GM19035 (cell line): Measurements from ENCODE around the gene RDH16.

ENCODE experiments used
- ATAC-seq: cut with Tn5 transposase; IDR thresholded peaks from one replicate; pipeline ENCODE4 v1.9.1; 2021; ENCODE audit not compliant: unreplicated experiment

RDH16 gene, protein sequence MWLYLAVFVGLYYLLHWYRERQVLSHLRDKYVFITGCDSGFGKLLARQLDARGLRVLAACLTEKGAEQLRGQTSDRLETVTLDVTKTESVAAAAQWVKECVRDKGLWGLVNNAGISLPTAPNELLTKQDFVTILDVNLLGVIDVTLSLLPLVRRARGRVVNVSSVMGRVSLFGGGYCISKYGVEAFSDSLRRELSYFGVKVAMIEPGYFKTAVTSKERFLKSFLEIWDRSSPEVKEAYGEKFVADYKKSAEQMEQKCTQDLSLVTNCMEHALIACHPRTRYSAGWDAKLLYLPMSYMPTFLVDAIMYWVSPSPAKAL

GRCh38 chr12:56957229-56958052, at the start of gene RDH16:
Gene RDH16 (minus strand): TSS chr12:56957608. CDS start chr12:56957462, 146 bp downstream.
- ATAC-seq, result no peak

DNA sequence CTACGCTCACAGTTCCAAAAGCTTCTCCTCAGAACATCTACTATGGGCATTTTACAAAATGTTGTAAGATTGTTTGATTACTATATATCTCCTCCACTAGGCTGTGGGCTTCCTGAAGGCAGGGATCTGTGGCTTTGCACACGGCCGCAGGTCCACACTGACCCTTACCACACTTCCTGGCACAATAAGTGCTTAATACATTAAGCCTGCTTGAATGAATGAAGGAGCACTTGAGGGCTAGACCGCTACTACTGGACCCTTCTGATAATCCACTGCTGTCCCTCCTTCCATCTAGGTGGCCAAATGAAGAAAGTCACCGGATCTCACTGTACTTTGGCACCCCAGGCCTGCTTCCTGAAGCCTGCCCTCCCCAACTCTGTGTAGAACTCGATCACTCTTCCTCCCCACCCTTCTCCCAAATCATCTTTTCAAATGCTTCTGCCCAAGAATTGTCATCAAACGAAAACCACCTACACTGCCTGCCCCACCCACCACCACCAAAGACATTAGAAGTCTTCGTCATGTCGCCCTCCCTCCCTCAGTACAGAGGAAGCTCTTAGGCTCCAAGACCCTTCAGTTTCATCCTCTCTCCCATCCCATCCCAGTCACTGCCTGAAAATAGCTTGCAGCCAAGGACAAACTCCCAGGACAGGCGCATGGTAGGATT, 49.5 kb upstream of the RDH16 start:
- ATAC-seq, result no peak

GRCh38 chr12:57005980-57006808, 48.8 kb upstream of the RDH16 start, which contains the start of gene ZBTB39:
Gene ZBTB39 (minus strand): TSS chr12:57006546. CDS start chr12:57004917, 1,629 bp downstream.
- ATAC-seq, result peak; percentile 72

- no peak for ATAC-seq
Measured at GRCh38 chr12:57004651-57005050, 47.2 kb upstream of the RDH16 start.

DNA sequence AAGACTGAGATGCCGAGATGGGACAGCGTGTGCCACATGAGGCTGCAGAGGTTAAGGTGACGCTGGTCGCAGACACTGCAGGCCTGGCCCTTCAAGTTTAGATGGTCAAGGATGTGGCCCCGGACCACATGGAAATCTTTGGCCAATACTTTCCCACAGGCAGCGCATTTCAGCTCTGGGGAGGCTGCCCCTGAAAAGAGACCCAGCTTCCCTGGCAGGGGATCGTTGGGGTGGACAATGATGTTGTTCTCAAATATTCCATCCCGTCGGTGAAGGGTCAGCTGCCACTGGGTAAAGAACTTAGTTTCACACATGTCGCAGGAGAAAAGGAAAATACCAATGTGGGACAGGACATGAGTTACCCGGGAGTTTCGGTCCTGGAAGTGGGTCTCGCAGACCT, 46.0 kb upstream of the RDH16 start:
- no peak for ATAC-seq

GRCh38 chr12:57001448-57001906, 44.1 kb upstream of the RDH16 start:
- no peak for ATAC-seq

- ATAC-seq, result no peak
Measured at GRCh38 chr12:57000393-57000792, 43.0 kb upstream of the RDH16 start.

DNA sequence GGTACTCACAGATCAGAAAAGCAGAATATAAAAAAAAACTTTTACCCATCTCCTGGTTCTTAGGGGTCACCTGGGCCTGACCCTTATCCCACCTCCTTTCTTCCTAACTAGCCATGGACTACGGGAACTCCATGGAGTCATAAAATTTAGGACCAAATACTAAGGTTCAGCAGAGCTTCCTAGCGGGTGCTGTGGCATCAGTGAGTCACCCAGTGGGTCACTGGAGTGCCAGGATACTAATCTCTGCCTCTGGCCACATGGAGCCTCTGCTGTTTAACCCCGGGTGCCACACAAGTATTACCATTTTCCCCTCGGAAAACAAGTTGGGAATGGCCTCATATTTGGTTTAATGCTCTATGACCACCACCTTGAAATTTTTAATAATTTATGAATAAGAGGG, 42.0 kb upstream of the RDH16 start:
- ATAC-seq, result no peak

DNA sequence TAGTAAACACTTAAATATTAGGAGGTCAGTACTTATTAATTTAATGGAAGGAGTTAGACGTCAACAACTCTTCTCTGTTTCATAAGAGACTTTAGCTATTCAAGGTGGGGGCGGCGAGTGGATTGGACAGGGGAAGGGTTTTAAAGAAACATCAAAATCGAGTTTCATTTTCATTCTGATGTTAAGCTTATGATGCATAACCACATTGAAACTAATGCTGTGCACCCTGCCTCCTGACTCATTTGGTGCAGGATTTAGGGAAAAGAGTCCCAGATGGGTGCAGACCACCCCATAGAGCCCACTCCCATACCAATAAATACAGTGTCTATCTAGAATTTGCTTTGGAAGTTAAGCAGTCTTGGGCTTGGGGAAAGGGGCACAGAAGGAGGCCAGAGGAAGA, 41.6 kb upstream of the RDH16 start:
- peak; percentile 66 for ATAC-seq

DNA sequence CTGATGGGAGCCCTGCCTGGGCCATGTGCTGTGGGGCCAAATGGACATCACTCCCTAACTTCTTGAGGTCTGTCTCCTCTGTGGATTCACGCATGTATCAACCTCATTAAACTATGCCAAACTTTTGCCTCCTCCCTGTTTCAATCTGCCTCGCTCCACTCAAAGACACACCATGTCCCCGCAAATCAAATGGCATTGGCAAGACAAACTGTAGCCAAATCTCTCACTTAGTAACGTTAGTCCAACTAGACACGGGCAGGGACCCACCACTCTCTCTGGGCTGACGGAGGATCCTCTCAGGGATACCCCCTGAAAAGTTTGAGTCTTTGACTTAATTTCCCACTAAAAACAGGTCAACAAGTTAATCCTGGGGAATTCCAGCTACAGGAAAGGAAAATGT, 40.9 kb upstream of the RDH16 start:
- no peak for ATAC-seq

DNA sequence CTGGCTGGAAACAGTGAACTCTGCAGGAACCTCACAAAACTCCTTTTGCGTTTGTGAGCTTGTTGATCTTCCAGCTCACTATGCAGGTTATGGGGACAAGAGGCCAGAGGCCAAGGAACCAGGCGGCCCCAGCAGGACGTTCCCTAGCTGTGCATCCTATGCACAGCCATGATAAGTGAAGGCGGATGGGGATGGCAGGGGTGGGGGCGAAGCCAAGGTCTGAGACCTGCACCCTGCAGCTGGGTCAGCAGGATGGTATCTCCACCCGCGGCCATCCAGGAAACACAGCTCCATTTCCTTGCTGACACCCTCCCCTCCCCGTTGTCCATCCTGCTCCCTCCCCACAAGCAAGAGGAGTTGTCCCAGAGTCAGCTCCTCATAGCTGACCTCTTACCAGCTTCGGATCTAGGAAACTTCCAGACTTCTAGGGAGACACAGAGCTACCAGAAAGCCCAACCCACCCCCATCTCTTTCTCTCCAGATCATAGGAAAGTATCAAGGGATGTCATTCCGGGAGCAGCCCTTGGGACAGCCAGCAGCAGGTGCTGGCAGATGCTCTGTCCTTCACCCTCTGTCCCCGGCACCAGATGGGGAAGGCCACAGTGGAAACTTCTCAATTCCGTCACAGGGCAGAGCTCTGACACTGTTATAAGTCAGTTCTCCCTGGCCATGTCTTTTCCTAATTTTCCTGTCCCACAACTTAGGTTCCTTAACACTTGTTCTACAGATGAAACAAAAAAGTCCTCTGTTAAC, 39.6 kb upstream of the RDH16 start:
- no peak for ATAC-seq

DNA sequence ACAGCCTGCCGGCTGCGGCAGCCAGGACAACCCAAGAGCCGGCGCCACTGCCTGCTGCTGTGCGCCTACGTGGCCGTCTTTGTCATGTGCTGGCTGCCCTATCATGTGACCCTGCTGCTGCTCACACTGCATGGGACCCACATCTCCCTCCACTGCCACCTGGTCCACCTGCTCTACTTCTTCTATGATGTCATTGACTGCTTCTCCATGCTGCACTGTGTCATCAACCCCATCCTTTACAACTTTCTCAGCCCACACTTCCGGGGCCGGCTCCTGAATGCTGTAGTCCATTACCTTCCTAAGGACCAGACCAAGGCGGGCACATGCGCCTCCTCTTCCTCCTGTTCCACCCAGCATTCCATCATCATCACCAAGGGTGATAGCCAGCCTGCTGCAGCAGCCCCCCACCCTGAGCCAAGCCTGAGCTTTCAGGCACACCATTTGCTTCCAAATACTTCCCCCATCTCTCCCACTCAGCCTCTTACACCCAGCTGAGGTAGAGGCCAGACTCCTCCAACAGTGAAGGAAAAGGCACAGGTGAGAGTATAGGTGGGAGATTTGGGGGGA, 38.6 kb upstream of the RDH16 start:
- no peak for ATAC-seq

DNA sequence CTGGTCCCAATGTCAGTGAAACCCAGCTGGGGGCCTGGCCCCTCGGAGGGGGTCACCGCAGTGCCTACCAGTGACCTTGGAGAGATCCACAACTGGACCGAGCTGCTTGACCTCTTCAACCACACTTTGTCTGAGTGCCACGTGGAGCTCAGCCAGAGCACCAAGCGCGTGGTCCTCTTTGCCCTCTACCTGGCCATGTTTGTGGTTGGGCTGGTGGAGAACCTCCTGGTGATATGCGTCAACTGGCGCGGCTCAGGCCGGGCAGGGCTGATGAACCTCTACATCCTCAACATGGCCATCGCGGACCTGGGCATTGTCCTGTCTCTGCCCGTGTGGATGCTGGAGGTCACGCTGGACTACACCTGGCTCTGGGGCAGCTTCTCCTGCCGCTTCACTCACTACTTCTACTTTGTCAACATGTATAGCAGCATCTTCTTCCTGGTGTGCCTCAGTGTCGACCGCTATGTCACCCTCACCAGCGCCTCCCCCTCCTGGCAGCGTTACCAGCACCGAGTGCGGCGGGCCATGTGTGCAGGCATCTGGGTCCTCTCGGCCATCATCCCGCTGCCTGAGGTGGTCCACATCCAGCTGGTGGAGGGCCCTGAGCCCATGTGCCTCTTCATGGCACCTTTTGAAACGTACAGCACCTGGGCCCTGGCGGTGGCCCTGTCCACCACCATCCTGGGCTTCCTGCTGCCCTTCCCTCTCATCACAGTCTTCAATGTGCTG, 38.0 kb upstream of the RDH16 start:
- ATAC-seq, result no peak

DNA sequence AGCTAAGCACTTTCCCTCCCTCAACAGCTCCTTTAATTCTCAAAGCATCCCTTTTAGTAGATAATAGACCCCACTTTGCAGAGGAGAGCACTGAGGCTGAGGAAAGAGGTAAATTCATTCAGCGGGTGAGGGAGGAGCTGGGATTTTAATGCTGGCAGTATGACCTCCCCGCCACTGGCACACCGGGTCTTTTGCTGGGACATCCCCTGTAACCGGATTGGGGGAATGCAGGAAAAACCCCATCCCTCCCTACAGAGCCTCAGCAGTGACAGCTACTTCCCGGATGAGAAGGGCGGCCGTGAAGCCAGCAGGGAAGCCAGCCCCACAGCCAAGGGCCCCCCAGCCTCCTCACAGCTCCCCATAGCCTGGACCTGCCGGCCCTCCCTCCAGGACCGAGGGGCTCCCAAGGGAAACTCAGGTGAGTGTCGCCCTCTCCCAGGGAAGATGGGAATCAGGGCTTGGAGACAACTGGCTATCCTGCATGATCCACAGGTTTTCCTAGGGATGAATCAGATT, 36.9 kb upstream of the RDH16 start:
- no peak for ATAC-seq

DNA sequence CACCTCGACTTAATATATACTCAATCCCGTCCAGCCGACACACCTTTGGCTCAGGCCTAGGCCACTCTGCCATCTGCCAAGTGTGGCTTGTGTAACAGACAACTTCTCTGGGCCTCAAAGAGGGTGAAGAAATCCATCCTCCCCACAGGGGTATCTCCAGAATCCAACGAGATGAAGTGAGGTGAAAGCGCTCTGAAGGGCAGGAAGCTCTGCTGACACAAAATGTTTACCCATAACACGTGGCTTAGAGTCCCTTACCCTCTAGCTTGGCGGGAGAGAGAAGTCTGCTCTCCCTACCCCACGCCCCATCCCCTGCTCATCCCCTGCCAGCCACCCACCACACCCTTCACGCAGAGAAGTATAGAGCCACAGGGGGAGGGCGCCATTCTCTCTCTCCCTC, 35.9 kb upstream of the RDH16 start:
- no peak for ATAC-seq

DNA sequence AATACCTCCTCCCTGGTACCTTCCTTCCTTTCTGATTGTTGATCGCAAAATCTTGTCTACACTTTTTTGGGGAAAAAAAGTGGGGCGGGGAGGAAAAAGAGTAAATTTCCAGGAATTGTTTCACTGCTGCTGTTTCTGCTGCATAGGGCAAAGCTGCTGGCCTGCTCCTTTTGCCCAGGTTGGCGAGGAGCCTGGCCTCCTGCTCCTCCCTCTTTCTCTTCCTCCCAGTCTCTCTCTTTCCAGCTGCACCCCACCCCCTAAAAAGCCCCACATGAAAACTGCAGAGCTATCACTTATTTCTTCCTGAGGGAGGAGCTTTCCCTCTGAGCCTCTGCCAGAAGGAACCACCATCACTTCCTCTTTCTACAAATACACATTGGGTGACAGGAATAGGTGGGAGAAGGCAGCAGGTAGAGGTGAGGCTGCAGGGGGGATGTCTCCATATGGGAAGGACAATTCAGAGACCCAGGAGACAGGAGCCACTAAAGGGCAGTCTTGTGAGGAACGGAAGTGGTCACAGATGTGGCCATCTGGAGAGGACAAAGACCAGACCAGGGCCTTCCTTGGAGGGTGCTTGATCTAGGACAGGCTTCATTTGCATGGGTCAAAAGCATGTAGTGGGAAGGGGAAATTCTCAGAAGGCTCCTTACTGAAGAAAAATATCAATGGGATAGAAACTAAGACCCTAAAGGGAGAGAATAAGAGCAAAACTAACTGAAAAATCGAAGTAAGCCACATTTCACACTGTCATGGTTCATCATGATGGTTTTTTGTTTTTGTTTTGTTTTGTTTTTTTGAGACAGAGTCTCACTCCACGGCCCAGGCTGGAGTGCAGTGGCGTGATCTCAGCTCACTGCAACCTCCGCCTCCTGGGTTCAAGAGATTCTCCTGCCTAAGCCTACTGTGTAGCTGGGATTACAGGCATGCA, 34.2 kb upstream of the RDH16 start:
- no peak for ATAC-seq

DNA sequence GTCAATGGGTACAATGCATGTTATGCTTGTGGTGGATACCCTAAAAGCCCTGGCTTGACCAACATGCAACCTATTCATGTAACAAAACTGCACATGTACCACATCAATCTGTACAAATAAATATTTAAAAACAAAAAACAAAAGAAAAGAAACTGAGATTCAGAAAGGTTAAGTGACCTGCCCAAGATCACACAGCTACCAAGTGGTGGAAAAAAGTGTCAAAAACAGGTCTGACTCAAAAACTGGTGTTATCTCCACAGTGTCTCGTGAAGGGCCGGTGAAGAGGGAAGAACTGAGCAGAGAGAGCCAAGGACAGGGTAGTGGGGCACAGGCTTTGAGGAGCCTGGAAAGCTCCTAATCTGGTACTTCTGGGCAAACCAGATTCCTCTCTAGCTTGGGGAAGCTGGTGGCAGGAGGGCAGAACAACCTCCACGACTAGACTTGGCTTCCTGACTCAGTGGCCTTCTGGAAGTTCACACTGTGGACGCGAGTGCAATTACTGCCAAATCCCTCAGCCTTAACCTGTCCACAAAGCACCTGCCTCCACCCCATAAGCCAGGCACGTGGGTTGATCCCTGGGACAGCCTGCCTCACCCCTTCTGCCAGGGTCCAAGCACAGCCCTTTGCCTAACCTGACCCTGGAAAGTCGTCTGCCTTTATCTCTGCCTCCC, 33.4 kb upstream of the RDH16 start:
- ATAC-seq, result no peak
